ENCODE data around the gene PMVK. TPM values are rescaled to one million over a fixed set of nuclear protein-coding genes. Genes with fewer than 3 reads are reported as not detected.

The PMVK gene
- total RNA-seq, 1 donor from 2014 or later: 11.8 TPM

- TF ChIP-seq CTCF (conservative IDR thresholded peaks at IDR 0.05; ENCODE audit: low read depth, low read length): no peak
- no peak for DNase-seq (ENCODE audit: low read depth)
- H3K4me3 ChIP-seq (ENCODE audit: low read depth, low read length): no peak overlapping the region
Observed at GRCh38 chr1:154901591-154901990, 34.9 kb downstream of the PMVK start.

- no peak for DNase-seq (ENCODE audit: low read depth)
- H3K4me3 ChIP-seq (ENCODE audit: low read depth, low read length): no peak overlapping the region
- no peak for TF ChIP-seq CTCF (conservative IDR thresholded peaks at IDR 0.05; ENCODE audit: low read depth, low read length)
Observed at GRCh38 chr1:154899041-154899440, 37.5 kb downstream of the PMVK start.

GRCh38 chr1:154896771-154897286, 39.7 kb downstream of the PMVK start:
- TF ChIP-seq CTCF (conservative IDR thresholded peaks at IDR 0.05; ENCODE audit: low read depth, low read length): no peak
- H3K4me3 ChIP-seq (ENCODE audit: low read depth, low read length): no peak overlapping the region
- no peak for DNase-seq (ENCODE audit: low read depth)

GRCh38 chr1:154895798-154896197, 40.7 kb downstream of the PMVK start:
- TF ChIP-seq CTCF (conservative IDR thresholded peaks at IDR 0.05; ENCODE audit: low read depth, low read length): no peak
- DNase-seq (ENCODE audit: low read depth): no peak
- H3K4me3 ChIP-seq (ENCODE audit: low read depth, low read length): no peak overlapping the region

- no peak for DNase-seq (ENCODE audit: low read depth)
- H3K4me3 ChIP-seq (ENCODE audit: low read depth, low read length): no peak overlapping the region
- no peak for TF ChIP-seq CTCF (conservative IDR thresholded peaks at IDR 0.05; ENCODE audit: low read depth, low read length)
Observed at GRCh38 chr1:154891452-154891851, 45.1 kb downstream of the PMVK start.

- no peak for DNase-seq (ENCODE audit: low read depth)
- H3K4me3 ChIP-seq (ENCODE audit: low read depth, low read length): no peak overlapping the region
- no peak for TF ChIP-seq CTCF (conservative IDR thresholded peaks at IDR 0.05; ENCODE audit: low read depth, low read length)
Observed at GRCh38 chr1:154888757-154889156, 47.8 kb downstream of the PMVK start.

GRCh38 chr1:154886281-154887015, 50.1 kb downstream of the PMVK start:
- no peak overlapping the region for H3K4me3 ChIP-seq (ENCODE audit: low read depth, low read length)
- DNase-seq (ENCODE audit: low read depth): no peak
- TF ChIP-seq CTCF (conservative IDR thresholded peaks at IDR 0.05; ENCODE audit: low read depth, low read length): no peak
